Stimulated activated CD8-positive, alpha-beta memory T cell treated with anti-CD3 and anti-CD28 coated beads, Interleukin-2, amount 100 ng/mL, for 48 hours (primary cell): ENCODE results near the gene MLC1.

ENCODE experiments used
- DNase-seq, 2 donors: peaks; one replicate each; pipeline ENCODE4 v3.0.0-alpha.2; 2020; ENCODE audit warnings: low read depth in 2 of 2

Gene MLC1

GRCh38 chr22:50016308-50016987 lies 68.8 kb downstream of the MLC1 start:
- no peak for DNase-seq

- no peak for DNase-seq
Observed at GRCh38 chr22:50015451-50016307, 69.5 kb downstream of the MLC1 start.

- no peak for DNase-seq
Observed at GRCh38 chr22:50014655-50015401, 70.4 kb downstream of the MLC1 start.

GRCh38 chr22:50014053-50014501 lies 71.1 kb downstream of the MLC1 start:
- no peak for DNase-seq

- no peak for DNase-seq
Observed at GRCh38 chr22:50012211-50013181, 72.7 kb downstream of the MLC1 start, which contains the start of gene IL17REL. TSS of gene IL17REL (minus strand) at chr22:50012765. CDS start at chr22:50012646, 119 bp downstream.

- DNase-seq: no peak
Observed at GRCh38 chr22:50011447-50012210, 73.6 kb downstream of the MLC1 start.

- no peak for DNase-seq
Observed at GRCh38 chr22:50010676-50011446, 74.4 kb downstream of the MLC1 start.

- no peak for DNase-seq
Observed at GRCh38 chr22:50009765-50010675, 75.2 kb downstream of the MLC1 start.
